OCI-LY1 (cell line): ENCODE measurements around the gene LRRC8E.

Experiments
- EZH2 ChIP-seq: fragments of 200-600 bp; sonication (generic), shearing (Covaris generic); IDR thresholded peaks from 2 replicates; pipeline ENCODE4 v1.8.0; 2017; ENCODE audit warnings: borderline replicate concordance, mixed run types, mild to moderate bottlenecking, antibody characterized with exemption, low read length, moderate library complexity, mixed read lengths
- TF ChIP-seq, protein P1 (sequence below): fragments of 200-600 bp; sonication (generic), shearing (Covaris generic); IDR thresholded peaks from 2 replicates; pipeline ENCODE4 v1.5.1; 2017; ENCODE audit warnings: mild to moderate bottlenecking, antibody characterized with exemption, low read length, moderate library complexity, mixed read lengths

DNA sequence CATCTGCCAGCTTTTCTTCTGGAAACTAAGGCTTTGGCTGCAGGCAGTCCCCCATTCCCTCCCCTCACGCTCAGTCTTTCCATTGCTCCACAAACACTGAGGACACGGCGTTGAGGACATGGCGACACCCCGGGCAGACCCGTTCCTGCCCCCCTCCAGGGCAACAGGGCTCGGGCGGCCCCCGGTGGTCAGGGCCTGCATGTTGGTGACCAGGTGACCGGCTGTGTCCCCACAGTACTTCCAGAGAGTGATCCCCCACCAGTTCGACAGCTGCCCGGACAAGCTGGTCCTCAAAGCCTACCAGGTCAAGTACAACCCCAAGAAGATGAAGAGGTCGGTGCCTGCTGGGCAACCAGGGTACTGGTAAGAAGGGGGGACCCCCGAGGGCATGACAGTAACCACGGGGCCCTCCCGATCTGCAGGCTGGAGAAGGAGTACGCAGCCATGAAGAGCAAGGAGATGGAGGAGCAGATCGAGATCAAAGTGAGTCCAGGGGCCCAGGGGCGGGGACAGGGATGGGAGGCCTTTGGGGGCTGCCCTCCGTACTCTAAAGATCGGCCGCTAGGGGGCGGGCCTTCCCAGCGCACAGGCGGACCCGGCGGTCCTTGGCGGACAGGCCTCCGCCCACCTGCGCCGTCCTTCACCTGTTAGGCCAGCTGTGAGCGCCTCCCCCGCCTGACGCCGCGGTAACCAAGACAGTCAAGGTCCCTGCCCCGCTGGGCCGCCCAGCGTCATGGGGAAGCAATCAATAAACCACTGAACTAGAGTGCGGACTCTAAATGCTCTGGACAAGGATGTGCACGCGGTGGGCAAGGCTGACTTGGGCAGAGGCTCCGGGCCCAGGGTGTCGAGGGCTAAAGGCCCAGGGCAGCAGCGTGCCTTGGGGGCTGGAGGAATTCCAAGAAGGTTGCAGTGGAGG lies 35.2 kb upstream of the LRRC8E start:
- TF ChIP-seq, protein P1, sequence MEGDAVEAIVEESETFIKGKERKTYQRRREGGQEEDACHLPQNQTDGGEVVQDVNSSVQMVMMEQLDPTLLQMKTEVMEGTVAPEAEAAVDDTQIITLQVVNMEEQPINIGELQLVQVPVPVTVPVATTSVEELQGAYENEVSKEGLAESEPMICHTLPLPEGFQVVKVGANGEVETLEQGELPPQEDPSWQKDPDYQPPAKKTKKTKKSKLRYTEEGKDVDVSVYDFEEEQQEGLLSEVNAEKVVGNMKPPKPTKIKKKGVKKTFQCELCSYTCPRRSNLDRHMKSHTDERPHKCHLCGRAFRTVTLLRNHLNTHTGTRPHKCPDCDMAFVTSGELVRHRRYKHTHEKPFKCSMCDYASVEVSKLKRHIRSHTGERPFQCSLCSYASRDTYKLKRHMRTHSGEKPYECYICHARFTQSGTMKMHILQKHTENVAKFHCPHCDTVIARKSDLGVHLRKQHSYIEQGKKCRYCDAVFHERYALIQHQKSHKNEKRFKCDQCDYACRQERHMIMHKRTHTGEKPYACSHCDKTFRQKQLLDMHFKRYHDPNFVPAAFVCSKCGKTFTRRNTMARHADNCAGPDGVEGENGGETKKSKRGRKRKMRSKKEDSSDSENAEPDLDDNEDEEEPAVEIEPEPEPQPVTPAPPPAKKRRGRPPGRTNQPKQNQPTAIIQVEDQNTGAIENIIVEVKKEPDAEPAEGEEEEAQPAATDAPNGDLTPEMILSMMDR: peak; percentile 85
- TF ChIP-seq EZH2: no peak
